ENCODE results near the gene ATP9A.
"Not testable (repeated sequence)": the region's sequence is repeated elsewhere in the genome, so short reads cannot be mapped to it uniquely, and the experiment has no call there.

The ATP9A gene

DNA sequence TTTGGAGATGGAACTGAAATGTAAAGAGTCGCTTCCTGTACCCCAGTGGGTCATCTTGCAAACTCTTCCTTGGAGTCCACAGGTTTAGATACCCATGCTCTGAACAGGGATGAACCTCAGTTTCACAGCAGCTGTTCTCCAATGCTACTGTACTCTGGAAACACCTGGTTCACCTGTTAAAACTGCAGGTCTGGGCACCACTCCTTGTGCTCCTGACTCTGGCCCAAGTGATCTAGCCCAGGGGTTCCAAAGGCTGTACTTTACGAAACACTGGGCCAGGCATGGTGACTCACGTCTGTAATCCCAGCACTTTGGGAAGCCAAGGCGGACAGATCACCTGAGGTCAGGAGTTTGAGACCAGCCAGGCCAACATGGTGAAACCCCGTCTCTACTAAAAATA is 102.1 kb downstream of the ATP9A start:
- TF ChIP-seq, protein P1, sequence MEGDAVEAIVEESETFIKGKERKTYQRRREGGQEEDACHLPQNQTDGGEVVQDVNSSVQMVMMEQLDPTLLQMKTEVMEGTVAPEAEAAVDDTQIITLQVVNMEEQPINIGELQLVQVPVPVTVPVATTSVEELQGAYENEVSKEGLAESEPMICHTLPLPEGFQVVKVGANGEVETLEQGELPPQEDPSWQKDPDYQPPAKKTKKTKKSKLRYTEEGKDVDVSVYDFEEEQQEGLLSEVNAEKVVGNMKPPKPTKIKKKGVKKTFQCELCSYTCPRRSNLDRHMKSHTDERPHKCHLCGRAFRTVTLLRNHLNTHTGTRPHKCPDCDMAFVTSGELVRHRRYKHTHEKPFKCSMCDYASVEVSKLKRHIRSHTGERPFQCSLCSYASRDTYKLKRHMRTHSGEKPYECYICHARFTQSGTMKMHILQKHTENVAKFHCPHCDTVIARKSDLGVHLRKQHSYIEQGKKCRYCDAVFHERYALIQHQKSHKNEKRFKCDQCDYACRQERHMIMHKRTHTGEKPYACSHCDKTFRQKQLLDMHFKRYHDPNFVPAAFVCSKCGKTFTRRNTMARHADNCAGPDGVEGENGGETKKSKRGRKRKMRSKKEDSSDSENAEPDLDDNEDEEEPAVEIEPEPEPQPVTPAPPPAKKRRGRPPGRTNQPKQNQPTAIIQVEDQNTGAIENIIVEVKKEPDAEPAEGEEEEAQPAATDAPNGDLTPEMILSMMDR (IDR thresholded peaks at IDR 0.05; ENCODE audit: low read depth, low read length), result no peak
- TF ChIP-seq POLR2A (IDR thresholded peaks at IDR 0.05; ENCODE audit: extremely low read depth, insufficient read length) (no peak), MYC (IDR thresholded peaks at IDR 0.05; ENCODE audit: low read depth, low read length) (no peak)
- TF ChIP-seq, protein P2, sequence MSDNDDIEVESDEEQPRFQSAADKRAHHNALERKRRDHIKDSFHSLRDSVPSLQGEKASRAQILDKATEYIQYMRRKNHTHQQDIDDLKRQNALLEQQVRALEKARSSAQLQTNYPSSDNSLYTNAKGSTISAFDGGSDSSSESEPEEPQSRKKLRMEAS (IDR thresholded peaks at IDR 0.05; ENCODE audit: low read depth, low read length), result no peak
- no peak overlapping the region for H3K4me3 ChIP-seq (ENCODE audit: low read depth, low read length)
- DNase-seq (ENCODE audit: low read depth), result no peak

DNA sequence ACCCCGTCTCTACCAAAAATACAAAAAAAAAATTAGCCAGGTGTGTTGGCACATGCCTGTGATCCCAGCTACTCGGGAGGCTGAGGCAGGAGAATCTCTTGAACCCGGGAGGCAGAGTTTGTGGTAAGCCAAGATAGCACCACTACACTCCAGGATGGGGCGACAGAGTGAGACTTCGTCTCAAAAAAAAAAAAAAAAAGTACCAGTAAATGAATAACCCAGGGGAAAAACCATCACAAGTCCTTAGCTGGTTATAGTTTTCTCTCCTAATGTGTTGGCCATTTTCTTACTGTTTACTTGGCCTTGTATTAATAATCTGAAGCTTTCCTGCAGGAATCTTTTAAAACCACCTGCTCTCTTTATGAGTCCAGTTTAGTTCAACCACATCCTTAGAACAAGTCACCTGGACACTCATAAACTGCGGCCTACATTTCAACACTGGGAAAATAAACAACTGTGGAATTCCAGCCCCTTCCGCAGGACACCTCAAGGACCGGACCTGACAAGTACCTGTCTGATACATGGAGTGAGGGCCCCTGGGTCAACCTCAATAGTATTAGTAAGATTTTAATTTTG is 102.6 kb downstream of the ATP9A start:
- TF ChIP-seq MYC (IDR thresholded peaks at IDR 0.05; ENCODE audit: low read depth, low read length), result no peak
- H3K4me3 ChIP-seq (ENCODE audit: low read depth, low read length), result no peak overlapping the region
- DNase-seq (ENCODE audit: low read depth), result no peak

DNA sequence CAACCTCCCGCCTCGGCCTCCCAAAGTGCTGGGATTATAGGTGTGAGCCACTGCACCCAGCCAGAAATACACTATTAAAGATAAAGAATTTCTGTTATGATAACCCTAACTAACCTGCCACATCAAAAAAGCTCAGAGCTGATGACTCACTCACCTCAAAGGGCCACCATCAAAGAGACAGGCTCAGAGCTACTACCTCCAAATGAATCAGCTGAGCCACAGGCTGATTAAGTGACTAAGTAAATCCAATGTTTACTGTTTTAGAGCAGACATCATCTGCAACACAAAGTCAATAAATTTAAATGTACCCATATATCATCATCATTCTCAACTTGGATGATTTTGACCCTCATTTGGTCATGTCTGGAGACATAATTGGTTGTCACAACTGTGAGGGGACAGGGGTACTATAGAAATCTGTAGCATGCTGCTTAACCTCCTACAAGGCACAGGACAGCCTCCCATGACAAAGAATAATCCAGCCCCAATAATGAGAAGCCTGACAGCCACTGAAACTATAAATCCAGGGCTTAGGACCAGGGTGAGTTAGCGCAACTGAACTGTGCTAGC is 106.5 kb downstream of the ATP9A start:
- no peak for DNase-seq (ENCODE audit: low read depth)
- no peak overlapping the region for H3K4me3 ChIP-seq (ENCODE audit: low read depth, low read length)
- no peak for TF ChIP-seq POLR2A (IDR thresholded peaks at IDR 0.05; ENCODE audit: extremely low read depth, insufficient read length)
- TF ChIP-seq, protein P1 (IDR thresholded peaks at IDR 0.05; ENCODE audit: low read depth, low read length), result no peak
- TF ChIP-seq, protein P2 (IDR thresholded peaks at IDR 0.05; ENCODE audit: low read depth, low read length), result no peak
- TF ChIP-seq MYC (IDR thresholded peaks at IDR 0.05; ENCODE audit: low read depth, low read length), result no peak

DNA sequence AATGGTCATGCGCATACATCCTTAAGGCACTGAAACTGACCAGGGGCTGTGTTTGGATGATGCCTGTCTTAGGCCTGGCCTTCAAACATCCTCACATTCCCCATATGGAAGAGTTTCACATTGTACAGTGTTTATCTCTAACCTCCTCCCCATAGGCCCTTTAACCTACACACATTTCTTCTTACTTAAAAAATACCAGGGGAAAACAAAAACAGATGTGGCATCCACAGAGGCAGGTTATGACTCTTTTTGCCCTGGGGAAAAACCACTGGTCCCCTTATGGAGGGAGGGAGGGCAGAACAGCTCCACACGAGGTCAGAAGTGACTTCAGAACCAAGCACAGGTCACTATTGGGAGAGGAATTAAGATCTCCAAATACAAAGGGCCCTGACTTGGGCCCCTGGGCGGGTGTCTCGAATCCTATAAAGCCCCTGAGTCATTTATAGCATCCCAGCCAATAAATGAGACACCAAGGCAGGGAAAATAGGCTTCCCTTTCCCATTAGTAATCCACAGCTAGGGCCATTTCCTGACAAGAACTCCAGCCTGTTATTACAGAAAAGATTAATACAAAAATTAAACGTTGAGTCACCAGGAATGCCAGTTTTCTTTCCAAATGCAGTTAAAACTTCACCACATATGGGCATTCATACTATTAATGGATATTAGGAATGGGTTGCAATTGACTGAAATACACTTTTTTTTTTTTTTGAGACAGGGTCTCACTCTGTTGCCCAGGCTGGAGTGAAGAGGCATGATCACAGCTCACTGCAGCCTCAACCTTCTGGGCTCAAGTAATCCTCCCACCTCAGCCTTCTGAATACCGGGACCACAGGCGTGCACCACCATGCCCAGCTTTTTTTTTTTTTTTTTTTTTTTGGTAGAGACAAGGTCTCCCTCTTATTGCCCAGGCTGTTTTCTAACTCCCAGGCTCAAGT is 107.2 kb downstream of the ATP9A start:
- H3K4me3 ChIP-seq (ENCODE audit: low read depth, low read length), result no peak overlapping the region
- TF ChIP-seq, protein P2 (IDR thresholded peaks at IDR 0.05; ENCODE audit: low read depth, low read length), result no peak
- TF ChIP-seq MYC (IDR thresholded peaks at IDR 0.05; ENCODE audit: low read depth, low read length), result no peak
- no peak for TF ChIP-seq POLR2A (IDR thresholded peaks at IDR 0.05; ENCODE audit: extremely low read depth, insufficient read length)
- TF ChIP-seq, protein P1 (IDR thresholded peaks at IDR 0.05; ENCODE audit: low read depth, low read length), result no peak
- DNase-seq (ENCODE audit: low read depth), result no peak

DNA sequence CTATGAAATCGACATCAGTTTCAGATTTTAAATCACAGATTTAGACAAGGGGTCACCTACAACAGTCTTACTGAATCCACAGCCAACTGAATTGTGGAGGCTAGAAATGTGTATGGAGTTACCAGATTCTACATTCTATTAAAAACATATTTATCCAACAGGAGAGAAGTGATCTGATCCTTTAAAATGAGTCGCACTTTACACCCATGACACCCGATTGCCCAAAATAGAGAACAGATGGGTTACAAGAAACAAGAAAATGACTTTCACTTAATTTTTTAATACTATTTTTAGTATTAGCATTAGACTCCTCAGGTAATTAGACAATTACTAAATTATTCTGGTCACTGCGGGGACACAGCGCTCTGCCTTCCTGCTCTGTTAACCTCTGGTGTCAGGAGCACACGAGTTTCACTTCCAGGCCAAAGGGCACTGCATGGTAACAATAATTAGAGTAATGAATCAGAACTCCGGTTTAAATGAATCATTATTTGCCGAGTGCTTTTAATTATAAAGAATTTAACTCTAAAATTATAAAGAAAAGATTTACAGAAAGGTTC is 108.6 kb downstream of the ATP9A start:
- TF ChIP-seq, protein P2 (IDR thresholded peaks at IDR 0.05; ENCODE audit: low read depth, low read length), result no peak
- no peak for TF ChIP-seq POLR2A (IDR thresholded peaks at IDR 0.05; ENCODE audit: extremely low read depth, insufficient read length)
- no peak for TF ChIP-seq MYC (IDR thresholded peaks at IDR 0.05; ENCODE audit: low read depth, low read length)
- no peak overlapping the region for H3K4me3 ChIP-seq (ENCODE audit: low read depth, low read length)
- DNase-seq (ENCODE audit: low read depth), result no peak

DNA sequence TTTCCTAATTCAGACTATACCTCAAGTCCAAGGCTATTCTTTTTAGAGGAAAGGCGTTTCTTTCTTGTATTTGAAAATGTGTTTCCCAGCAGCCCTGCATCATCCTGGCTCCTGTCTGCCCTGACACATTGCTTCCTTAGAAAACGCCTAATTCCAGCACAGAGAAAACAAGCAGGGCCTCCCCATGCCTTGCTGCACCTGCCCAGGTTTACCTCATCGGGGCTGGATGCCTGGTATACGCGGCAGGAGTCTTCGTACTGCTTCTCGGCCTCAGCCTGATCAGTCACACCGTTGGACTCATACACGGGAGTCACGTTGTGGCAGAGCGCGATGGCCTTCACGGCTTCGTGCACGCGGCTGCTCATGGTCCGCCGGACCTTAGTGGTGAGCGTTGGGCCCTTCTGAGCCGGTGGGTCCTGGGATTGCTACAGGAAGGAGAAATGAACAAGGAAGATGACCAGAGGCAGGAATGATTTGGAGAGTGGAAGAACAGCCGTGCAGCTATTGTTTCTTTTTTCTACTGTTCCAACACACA is 111.4 kb downstream of the ATP9A start:
- TF ChIP-seq, protein P1 (IDR thresholded peaks at IDR 0.05; ENCODE audit: low read depth, low read length), result no peak
- no peak for TF ChIP-seq POLR2A (IDR thresholded peaks at IDR 0.05; ENCODE audit: extremely low read depth, insufficient read length)
- TF ChIP-seq, protein P2 (IDR thresholded peaks at IDR 0.05; ENCODE audit: low read depth, low read length), result no peak
- no peak for TF ChIP-seq MYC (IDR thresholded peaks at IDR 0.05; ENCODE audit: low read depth, low read length)
- no peak overlapping the region for H3K4me3 ChIP-seq (ENCODE audit: low read depth, low read length)
- no peak for DNase-seq (ENCODE audit: low read depth)

DNA sequence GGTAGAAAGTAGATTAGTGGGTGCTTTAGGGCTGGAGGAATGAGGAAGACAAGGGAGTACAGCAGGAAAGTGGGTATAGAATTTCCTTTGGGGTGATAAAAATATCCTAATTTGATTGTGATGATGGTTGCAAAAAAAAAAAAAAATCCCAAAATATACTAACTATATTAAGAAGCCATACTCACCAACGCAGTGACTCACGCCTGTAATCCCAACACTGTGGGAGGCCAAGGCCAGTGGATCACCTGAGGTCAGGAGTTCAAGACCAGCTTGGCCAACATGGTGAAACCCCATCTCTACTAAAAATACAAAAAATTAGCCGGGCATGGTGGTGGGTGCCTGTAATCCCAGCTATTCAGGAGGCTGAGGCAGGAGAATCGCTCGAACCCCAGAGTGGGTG is 112.1 kb downstream of the ATP9A start:
- DNase-seq (ENCODE audit: low read depth); H3K4me3 ChIP-seq (ENCODE audit: low read depth, low read length): not testable (repeated sequence)
